ENCODE results near the gene PLA2G15.

PLA2G15 gene

GRCh38 chr16:68253721-68254120 is 8.5 kb downstream of the PLA2G15 start:
- no peak for DNase-seq (ENCODE audit: low spot score)

GRCh38 chr16:68255712-68256111 is 10.5 kb downstream of the PLA2G15 start:
- DNase-seq (ENCODE audit: low spot score), result no peak

- no peak for DNase-seq (ENCODE audit: low spot score)
These were observed 12.2 kb downstream of the PLA2G15 start for GRCh38 chr16:68257251-68257905.

- no peak for DNase-seq (ENCODE audit: low spot score)
These were observed 13.0 kb downstream of the PLA2G15 start for GRCh38 chr16:68257906-68258800.

- DNase-seq (ENCODE audit: low spot score), result no peak
These were observed 14.0 kb downstream of the PLA2G15 start for GRCh38 chr16:68259007-68259825.

- no peak for DNase-seq (ENCODE audit: low spot score)
These were observed 18.5 kb downstream of the PLA2G15 start for GRCh38 chr16:68263559-68264127.

- peak; percentile 90 for DNase-seq (ENCODE audit: low spot score)
These were observed 19.2 kb downstream of the PLA2G15 start, which contains the start of gene SLC7A6 for GRCh38 chr16:68264128-68265077. TSS of gene SLC7A6 (plus strand) at chr16:68264526. CDS start at chr16:68274727, 10,201 bp downstream.

- DNase-seq (ENCODE audit: low spot score), result peak; percentile 48
These were observed 20.1 kb downstream of the PLA2G15 start for GRCh38 chr16:68265078-68265920.

GRCh38 chr16:68267612-68268405 is 22.6 kb downstream of the PLA2G15 start:
- DNase-seq (ENCODE audit: low spot score), result no peak

GRCh38 chr16:68269793-68270192 is 24.6 kb downstream of the PLA2G15 start:
- DNase-seq (ENCODE audit: low spot score), result no peak

- no peak for DNase-seq (ENCODE audit: low spot score)
These were observed 25.2 kb downstream of the PLA2G15 start for GRCh38 chr16:68270353-68270752.

GRCh38 chr16:68272507-68273209 is 27.5 kb downstream of the PLA2G15 start:
- no peak for DNase-seq (ENCODE audit: low spot score)

GRCh38 chr16:68273459-68273858 is 28.3 kb downstream of the PLA2G15 start:
- DNase-seq (ENCODE audit: low spot score), result no peak

GRCh38 chr16:68273896-68274295 is 28.7 kb downstream of the PLA2G15 start:
- DNase-seq (ENCODE audit: low spot score), result no peak

GRCh38 chr16:68274441-68274840 is 29.3 kb downstream of the PLA2G15 start:
- no peak for DNase-seq (ENCODE audit: low spot score)

- DNase-seq (ENCODE audit: low spot score), result no peak
These were observed 30.5 kb downstream of the PLA2G15 start for GRCh38 chr16:68275611-68276191.

GRCh38 chr16:68276223-68276622 is 31.1 kb downstream of the PLA2G15 start:
- no peak for DNase-seq (ENCODE audit: low spot score)
